ENCODE results near the gene STAT4.

Gene STAT4

DNA sequence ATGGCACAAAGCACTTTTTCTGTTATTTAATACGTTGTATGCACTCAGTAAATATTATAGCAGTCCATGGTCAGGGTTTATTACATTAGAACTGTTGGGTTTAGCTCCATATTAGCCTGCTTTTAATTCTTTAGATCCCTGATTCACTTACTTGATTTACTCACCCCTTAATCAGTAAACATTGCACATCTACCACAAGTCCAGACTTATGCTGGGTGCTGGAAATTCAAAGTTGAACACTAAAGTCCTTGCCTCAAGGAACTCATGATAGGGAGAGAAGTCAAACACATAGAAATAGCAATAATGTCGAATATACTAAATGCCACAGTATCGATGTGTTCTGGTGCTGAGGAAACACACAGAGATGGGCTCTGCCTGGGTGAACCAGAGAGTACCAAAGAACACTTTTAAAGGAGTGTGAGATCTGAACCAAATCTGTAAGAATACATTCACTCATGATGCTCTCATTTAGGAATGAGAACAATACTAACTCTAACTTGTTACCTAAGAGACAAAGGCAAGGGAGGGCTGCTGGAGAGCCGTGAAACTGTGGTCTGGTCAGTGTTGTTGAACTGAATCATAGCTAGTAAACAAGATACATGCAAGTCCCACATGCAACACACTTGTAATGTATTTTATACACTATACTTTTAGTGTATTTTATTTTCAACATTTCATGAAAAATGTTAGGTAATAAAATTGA, 4.9 kb downstream of the STAT4 start:
- no peak for DNase-seq (ENCODE audit: low read depth)

DNA sequence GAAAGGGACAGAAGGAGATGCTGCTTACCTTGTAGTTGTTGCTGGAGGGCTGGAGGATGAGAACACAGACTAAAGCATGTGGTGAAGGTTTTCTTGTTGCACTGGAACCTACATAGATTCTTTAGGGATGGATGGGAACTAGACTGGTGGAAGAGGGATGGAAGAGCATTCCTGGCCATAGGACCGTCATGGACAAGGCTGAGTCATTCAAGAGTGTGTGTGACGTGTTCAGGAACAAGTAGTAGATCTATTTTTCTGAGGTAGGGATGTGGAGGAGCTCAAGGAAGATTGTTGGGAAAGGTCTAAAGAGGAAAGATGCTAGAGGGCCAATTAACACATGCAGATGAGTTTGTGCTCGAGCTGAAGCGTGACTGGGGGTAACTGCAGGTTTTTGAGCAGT, 6.6 kb downstream of the STAT4 start:
- DNase-seq (ENCODE audit: low read depth) = no peak

DNA sequence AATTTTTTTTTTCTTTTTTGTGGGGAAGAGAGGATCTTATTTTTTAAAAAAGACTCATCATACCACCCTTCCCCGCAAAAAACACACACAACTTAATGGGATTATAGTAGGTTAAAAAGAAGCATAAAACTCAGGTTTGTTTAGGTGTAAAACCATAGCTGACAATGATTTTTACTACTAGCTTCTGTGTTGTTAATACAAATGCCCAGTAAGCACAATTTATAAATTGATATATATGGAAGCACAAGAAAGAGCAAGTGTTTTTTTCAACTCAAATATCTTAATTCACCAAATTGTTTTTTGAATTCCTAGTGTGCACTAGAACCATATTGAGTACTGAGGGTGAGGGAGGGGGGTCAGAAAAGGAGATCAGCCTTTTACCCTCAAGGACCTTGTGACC, 7.0 kb downstream of the STAT4 start:
- no peak for DNase-seq (ENCODE audit: low read depth)

GRCh38 chr2:191128911-191129304, 21.9 kb downstream of the STAT4 start:
- DNase-seq (ENCODE audit: low read depth) = no peak

- DNase-seq (ENCODE audit: low read depth) = no peak
Observed at GRCh38 chr2:191128172-191128910, 22.5 kb downstream of the STAT4 start.

- no peak for DNase-seq (ENCODE audit: low read depth)
Observed at GRCh38 chr2:191127235-191127634, 23.6 kb downstream of the STAT4 start.

GRCh38 chr2:191126386-191127085, 24.3 kb downstream of the STAT4 start:
- DNase-seq (ENCODE audit: low read depth) = no peak

GRCh38 chr2:191125646-191126045, 25.1 kb downstream of the STAT4 start:
- DNase-seq (ENCODE audit: low read depth) = no peak

DNA sequence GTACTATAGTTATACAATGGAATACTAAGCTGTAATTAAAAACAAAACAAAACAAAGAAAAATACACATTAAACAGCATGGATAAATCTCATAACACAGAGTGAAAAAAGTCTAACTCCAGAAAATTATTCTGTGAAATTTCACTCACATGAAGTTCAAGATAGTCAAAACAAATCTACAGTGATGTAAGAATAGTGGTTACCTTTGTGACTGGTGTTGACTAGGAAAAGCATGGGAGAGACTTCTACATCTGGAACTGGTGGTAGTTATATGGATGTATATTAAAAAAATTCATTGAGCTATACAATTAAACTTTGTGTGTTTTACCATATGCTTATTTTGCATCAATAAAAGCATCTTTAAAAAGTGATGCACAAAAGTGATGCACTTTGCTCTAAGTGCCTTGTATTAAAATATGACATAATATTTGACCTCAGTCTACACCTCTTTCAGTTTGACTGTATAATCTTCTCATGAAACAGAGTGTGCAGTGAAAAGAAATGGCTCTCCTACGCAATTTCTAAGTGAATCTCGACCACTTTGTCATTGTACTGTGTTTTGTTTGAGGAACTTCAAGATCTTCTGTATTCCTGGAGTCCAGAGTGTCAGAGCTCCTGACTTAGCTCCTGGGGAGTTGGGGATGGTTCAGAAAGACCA, 28.0 kb downstream of the STAT4 start:
- DNase-seq (ENCODE audit: low read depth) = no peak

DNA sequence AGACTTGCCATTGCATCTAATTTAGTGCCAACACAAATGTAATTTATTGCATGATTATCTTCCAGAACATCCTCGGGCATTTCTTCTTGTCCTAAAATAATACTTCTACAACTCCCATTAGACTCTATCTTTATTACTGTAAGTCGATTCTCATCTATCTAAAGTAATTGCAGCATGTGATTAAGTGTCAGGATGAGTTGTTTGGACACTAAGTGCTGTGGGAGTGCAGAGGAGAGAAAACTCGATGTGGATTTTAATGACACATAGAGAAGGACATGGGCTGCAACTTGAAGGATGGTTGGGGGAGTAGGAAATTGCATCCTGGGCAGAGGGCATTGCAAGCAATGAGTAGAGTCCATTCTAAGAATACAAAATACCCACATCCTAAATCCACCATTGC, 33.5 kb downstream of the STAT4 start:
- DNase-seq (ENCODE audit: low read depth) = no peak

DNA sequence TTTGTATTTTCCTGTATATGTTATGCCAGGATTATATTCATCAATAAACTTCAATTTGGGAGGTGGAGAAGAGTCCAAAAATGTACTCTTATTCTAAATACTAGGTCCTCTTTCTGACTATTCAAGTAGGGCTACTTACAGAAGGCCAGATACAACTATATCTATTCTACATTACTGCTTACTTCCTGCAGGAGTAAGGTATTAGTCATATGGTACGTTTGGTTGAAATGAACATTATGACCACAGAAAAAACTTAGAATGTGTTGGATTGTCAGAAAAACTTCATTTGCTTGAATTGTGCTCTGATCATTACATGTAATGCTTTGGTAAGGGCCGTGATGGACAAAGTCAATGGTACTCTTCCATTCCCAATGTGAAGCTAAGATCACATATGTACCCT, 35.0 kb downstream of the STAT4 start:
- DNase-seq (ENCODE audit: low read depth) = no peak

DNA sequence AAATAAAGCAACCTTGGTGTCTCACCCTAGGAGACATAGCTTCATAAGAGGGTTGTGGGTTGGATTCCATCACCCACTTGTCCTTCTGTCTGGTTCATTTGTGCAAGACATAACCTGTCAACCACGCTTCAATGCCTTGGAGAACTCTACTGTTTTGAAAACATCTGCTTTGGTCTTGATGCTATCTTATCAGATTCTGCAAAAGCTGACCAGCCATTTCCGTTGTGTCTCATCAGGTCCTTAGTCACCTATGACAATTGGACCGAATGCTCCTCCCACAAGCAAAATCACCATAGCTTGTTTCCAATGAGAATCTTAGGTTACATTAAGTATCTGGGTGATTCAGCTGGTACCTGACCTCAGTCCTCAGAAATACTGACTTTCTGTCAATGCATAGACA, 35.4 kb downstream of the STAT4 start:
- peak; percentile 30 for DNase-seq (ENCODE audit: low read depth)

DNA sequence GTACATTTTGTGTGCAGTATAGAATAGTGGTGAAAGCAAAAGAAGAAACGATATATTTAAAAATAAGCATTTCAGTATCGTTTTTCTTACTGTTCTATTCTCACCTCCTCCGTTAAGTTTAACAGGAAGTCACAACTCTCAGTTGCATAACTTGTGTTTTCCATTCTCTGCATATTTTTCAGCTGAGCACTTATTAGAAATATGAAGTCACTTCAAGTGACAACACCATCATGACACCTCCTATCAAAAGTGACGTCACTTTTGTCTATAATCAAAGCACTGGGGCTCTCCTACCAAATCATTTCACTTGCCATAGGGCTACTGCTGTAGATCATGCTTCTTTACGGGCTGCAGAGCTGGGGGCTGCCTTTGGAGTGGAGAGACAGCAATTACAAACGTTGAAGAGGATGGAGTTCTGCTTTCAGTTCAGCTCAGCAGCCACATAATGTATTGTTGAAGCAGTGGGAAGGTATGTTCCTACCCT, 36.3 kb downstream of the STAT4 start:
- no peak for DNase-seq (ENCODE audit: low read depth)

- no peak for DNase-seq (ENCODE audit: low read depth)
Observed at GRCh38 chr2:191113761-191114160, 37.0 kb downstream of the STAT4 start.

GRCh38 chr2:191112448-191112901, 38.3 kb downstream of the STAT4 start:
- no peak for DNase-seq (ENCODE audit: low read depth)

DNA sequence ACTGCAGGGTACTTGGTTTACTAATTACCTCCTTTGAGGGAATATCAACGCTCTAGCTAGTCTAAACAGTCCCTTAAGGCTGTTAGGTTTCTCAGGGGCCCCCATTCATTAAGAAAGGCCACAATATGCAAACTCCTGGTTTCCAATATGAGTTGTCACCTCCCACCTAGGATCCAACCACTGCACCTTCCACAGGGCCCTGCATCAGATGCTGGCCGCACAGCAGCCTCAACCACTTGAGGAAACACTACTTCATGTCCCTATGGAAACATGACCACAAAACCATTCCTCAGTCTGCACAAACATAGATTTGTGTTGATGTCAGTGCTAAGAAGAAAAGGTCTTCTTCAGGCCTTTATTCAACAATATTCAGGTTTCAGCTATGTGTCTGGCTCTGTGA, 40.9 kb downstream of the STAT4 start:
- DNase-seq (ENCODE audit: low read depth) = no peak

DNA sequence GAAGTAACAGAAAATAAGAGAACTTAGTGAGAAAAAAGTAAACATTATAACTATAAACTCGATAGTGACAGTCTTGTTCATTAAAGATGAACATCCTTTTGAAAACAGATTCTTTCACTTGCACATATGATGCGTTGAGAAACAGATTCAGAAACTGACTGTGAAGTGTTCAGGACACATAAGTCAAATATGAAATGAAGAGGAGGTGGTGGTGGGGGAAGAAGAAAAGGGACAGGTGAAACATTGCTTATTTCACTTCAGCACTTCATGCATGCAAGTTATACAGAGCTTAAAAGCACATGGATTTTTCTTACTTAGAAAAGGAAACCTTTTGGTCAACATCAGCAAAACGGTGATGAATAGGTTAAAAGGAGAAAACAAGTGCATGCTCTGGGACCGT, 42.5 kb downstream of the STAT4 start:
- DNase-seq (ENCODE audit: low read depth) = no peak

DNA sequence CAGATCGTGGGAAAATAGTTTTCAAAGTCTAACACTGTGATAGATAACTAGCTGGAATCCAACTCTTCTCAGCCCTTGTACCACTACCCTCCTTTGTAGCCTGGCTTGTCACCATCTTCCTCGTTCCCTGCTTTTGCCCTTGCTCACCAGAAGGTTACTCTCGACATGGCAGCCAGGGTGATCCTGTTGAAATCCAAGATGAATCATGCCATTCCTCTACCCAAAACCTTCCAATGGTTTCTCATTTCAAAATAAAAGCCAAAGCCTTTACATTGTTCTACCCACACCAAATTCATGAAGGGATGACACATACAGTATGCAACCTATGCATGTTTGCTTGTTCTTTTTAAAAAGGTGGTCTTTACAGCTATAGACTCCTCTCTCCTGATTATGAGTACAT, 45.7 kb downstream of the STAT4 start:
- no peak for DNase-seq (ENCODE audit: low read depth)

GRCh38 chr2:191103774-191104173, 47.0 kb downstream of the STAT4 start:
- no peak for DNase-seq (ENCODE audit: low read depth)

- no peak for DNase-seq (ENCODE audit: low read depth)
Observed at GRCh38 chr2:191100216-191100615, 50.6 kb downstream of the STAT4 start.

DNA sequence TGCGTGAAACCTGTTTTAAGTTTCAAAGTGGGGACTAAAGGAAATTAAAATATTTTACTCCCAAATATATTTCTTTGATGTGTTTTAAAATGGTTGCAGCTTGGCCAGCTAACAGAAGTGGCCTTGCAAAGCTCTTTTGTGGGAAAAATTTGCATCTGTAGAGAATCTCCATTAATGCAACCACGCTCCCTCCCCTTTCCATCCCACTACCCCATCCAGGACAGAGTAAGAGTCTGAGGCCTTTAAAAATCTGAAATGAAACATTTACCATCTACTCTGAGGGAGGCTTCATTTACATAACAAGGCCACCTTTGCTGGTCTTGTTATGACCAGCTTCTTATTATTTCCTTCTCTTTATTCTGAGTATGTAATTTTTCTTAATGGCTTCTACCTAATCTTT, 63.5 kb downstream of the STAT4 start:
- no peak for DNase-seq (ENCODE audit: low read depth)

GRCh38 chr2:191086706-191087105, 64.1 kb downstream of the STAT4 start:
- DNase-seq (ENCODE audit: low read depth) = no peak

Measured in stimulated activated CD8-positive, alpha-beta memory T cell treated with anti-CD3 and anti-CD28 coated beads, Interleukin-4, amount 100 ng/mL, for 24 hours (primary cell).